GM23248 (cell line): ENCODE data around the gene ZDHHC14.

Experiments used
- EZH2 ChIP-seq: fragments of 200-600 bp; sonication (generic); IDR thresholded peaks from 2 replicates; pipeline ENCODE4 v1.6.1; 2018; ENCODE audit warnings: antibody characterized with exemption, mild to moderate bottlenecking; ENCODE audit not compliant: insufficient read depth, poor library complexity, severe bottlenecking
- EZH2phosphoT487 ChIP-seq: fragments of 200-600 bp; sonication (generic); IDR thresholded peaks from 2 replicates; pipeline ENCODE4 v1.6.1; 2018; ENCODE audit warnings: antibody characterized with exemption, moderate library complexity, mild to moderate bottlenecking, low read depth; ENCODE audit not compliant: insufficient read depth

DNA sequence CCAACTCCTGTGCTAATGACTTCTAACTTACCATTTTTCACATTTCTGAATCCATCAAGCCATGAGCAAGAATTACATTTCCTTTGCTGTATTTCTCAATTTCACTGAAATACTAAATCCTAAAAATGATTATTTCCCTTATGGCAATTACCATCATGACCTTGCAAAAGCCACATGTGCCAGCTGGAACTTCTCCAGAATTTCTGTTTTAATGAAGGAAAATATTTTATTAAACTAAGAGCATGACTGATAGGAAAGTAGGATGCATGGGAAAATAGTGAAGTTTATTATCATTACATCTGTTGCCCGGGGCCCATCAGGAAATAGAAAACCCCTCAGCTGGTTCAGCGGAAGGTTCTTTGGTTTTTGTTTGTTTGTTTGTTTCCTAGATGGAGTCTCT is 43.2 kb upstream of the ZDHHC14 start:
- no peak for TF ChIP-seq EZH2phosphoT487
- TF ChIP-seq EZH2, result no peak
